CD4-positive, alpha-beta memory T cell (primary cell): ENCODE data around the gene ADAM15. TPM values are rescaled to one million over a fixed set of nuclear protein-coding genes. Genes with fewer than 3 reads are reported as not detected.

Experiments
- CTCF ChIA-PET: fragments of 350-600 bp; sonication (Branson Sonifier 250); formaldehyde crosslinking; loops from one replicate; lab custom pipeline; 2021; ENCODE audit warnings: inconsistent platforms; ENCODE audit not compliant: partially characterized antibody; lab: Charles Lee
- POLR2A ChIA-PET: fragments of 350-600 bp; sonication (Branson Sonifier 250); formaldehyde crosslinking; loops from one replicate; lab custom pipeline; 2021; ENCODE audit not compliant: partially characterized antibody; lab: Charles Lee
- DNase-seq, 5 donors: peaks; one replicate each; pipeline versions ENCODE4 v3.0.0 to v3.0.0-alpha.2; 2020 to 2022; ENCODE audit warnings: mixed read lengths in 1 of 5
- H3K27ac ChIP-seq: one replicate; pipeline ENCODE4 v1.7.0; 2013; ENCODE audit warnings: low read depth, low read length
- H3K27me3 ChIP-seq: 2 replicates; pipeline ENCODE4 v1.7.0; 2013; ENCODE audit warnings: mild to moderate bottlenecking, low read length, moderate library complexity; ENCODE audit not compliant: insufficient read depth
- H3K36me3 ChIP-seq: 2 replicates; pipeline ENCODE4 v1.7.0; 2013; ENCODE audit warnings: mild to moderate bottlenecking, low read length, moderate library complexity; ENCODE audit not compliant: insufficient read depth
- H3K4me1 ChIP-seq: 2 replicates; pipeline ENCODE4 v1.7.0; 2013; ENCODE audit warnings: mild to moderate bottlenecking, low read length, moderate library complexity; ENCODE audit not compliant: insufficient read depth
- H3K4me3 ChIP-seq, 2 donors: one replicate each; pipeline ENCODE4 v1.7.0; 2013; ENCODE audit warnings: low read length in 2 of 2, mild to moderate bottlenecking in 1 of 2
- H3K9me3 ChIP-seq, 2 donors: one replicate each; pipeline ENCODE4 v1.7.0; 2013; ENCODE audit warnings: low read length in 2 of 2, control low read depth in 1 of 2; ENCODE audit not compliant: control insufficient read depth in 1 of 2
- H3K27ac Mint-ChIP-seq, 7 donors: one replicate each; pipeline ENCODE4 v1.8.0; 2020 to 2021; ENCODE audit warnings: mixed read lengths in 7 of 7, mild to moderate bottlenecking in 6 of 7, inconsistent platforms in 3 of 7, moderate library complexity in 3 of 7
- H3K27me3 Mint-ChIP-seq, 2 donors: one replicate each; pipeline ENCODE4 v1.8.0; 2020 to 2021; ENCODE audit warnings: mixed read lengths in 2 of 2
- H3K36me3 Mint-ChIP-seq, 2 donors: one replicate each; pipeline ENCODE4 v1.8.0; 2020 to 2021; ENCODE audit warnings: mixed read lengths in 2 of 2, inconsistent platforms in 1 of 2, mild to moderate bottlenecking in 1 of 2
- H3K4me1 Mint-ChIP-seq, 4 donors: one replicate each; pipeline ENCODE4 v1.8.0; 2020 to 2021; ENCODE audit warnings: mixed read lengths in 4 of 4, mild to moderate bottlenecking in 1 of 4
- H3K4me3 Mint-ChIP-seq, 8 donors: one replicate each; pipeline ENCODE4 v1.8.0; 2020 to 2021; ENCODE audit warnings: mixed read lengths in 8 of 8, mild to moderate bottlenecking in 7 of 8, moderate library complexity in 6 of 8, inconsistent platforms in 3 of 8
- H3K9me3 Mint-ChIP-seq, 8 donors: one replicate each; pipeline ENCODE4 v1.8.0; 2020 to 2021; ENCODE audit warnings: mixed read lengths in 8 of 8, mild to moderate bottlenecking in 5 of 8, inconsistent platforms in 3 of 8, moderate library complexity in 1 of 8
- intact Hi-C: fragments of 100-400 bp; cut with micrococcal nuclease; formaldehyde crosslinking; loops from one replicate; pipeline ENCODE4 v1.15.1; 2023
- polyA plus RNA-seq, 2 donors: library from polyadenylated mRNA; unstranded; fragments of 300-500 nt; fragmentation: Illumina TruSeq; gene quantifications; one replicate each; pipeline ENCODE4 v1.2.3, GENCODE V29; 2021
- total RNA-seq, 2 experiments: library from RNA; stranded (reverse); gene quantifications; one replicate each; pipeline ENCODE4 v1.2.3, GENCODE V29; 2021

Gene ADAM15
- total and polyA plus RNA-seq, 4 experiments from 2014 or later = 14.8 to 39.8 (median 25.9) TPM

GRCh38 chr1:155062702-155063411 lies 11.7 kb downstream of the ADAM15 start:
- H3K27me3 Mint-ChIP-seq = no peaks in the 10 kb centered on the region
- POLR2A ChIA-PET = interaction anchor here (0.6 to 6.4 kb wide), 11 partner anchors 10 to 126 kb away, joined by 3 to 83 read pairs (median 7); partner anchors contain the start of genes ADAM15, EFNA3, KRTCAP2 and PMVK
- Histone ChIP-seq H3K36me3 (peaks cover 3% of the 10 kb centered on the region), H3K4me3 (peak overlapping the region; percentile 63 to 70), H3K27ac (peak overlapping the region; percentile 51), H3K4me1 (peaks cover 35% of the 10 kb centered on the region), H3K27me3 (no peaks in the 10 kb centered on the region), H3K9me3 (no peaks in the 10 kb centered on the region)
- peak overlapping the region; percentile 91 to 99 (median 94) for H3K4me3 Mint-ChIP-seq
- peak; percentile 56 to 71 (median 65) for DNase-seq
- peak overlapping the region; percentile 25 to 91 (median 82) for H3K27ac Mint-ChIP-seq
- CTCF ChIA-PET = interaction anchor here (0.6 to 9.1 kb wide), 4 partner anchors 15 to 110 kb away, joined by 3 to 203 read pairs (median 42); partner anchors contain the start of genes ADAM15, EFNA3 and KRTCAP2
- peaks cover 4 to 26% of the 10 kb centered on the region in 2 donors for H3K36me3 Mint-ChIP-seq
- intact Hi-C loops = loop anchor here (1.0 to 10.0 kb wide), 3 partner anchors 8 to 298 kb away; no protein-coding TSS in a partner anchor
- no peaks in the 10 kb centered on the region for H3K9me3 Mint-ChIP-seq
- H3K4me1 Mint-ChIP-seq = peaks cover 23 to 48% (median 32%) of the 10 kb centered on the region in 4 donors

DNA sequence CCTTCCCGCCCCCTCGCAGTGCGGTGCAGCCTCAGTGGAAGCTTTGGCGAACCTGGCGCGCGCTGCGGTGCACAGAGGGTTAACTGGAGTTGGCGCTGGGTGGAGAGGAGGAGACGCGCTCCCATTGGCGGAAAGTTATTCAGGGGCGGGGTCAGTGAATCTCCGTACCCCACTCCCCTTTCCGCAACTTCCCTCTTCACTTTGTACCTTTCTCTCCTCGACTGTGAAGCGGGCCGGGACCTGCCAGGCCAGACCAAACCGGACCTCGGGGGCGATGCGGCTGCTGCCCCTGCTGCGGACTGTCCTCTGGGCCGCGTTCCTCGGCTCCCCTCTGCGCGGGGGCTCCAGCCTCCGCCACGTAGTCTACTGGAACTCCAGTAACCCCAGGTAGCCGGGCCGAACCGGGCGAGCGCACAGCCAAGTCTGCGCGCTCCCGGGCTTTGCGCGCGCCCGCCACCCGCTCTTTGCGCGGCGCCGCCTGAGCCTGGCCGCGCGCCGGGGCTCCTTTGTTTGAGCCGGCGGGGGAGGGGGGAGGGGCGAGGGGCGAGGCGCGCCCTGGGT lies 12.5 kb downstream of the ADAM15 start, which contains the start of gene EFNA4:
TSS of gene EFNA4 (plus strand) at position 191 of the 561 bp plus-strand sequence. CDS start at position 275, 84 bp downstream.
- Mint-ChIP-seq H3K4me3 (peak within 1 kb of the TSS; percentile 91 to 99 (median 94)), H3K27me3 (no peaks in the 10 kb centered on the region), H3K4me1 (peaks cover 23 to 52% (median 32%) of the 10 kb centered on the region in 4 donors), H3K36me3 (peaks cover 8 to 24% of the 10 kb centered on the region in 2 donors), H3K27ac (peak within 1 kb of the TSS; percentile 81 to 94 (median 85)), H3K9me3 (no peaks in the 10 kb centered on the region)
- ChIA-PET POLR2A (interaction anchor here (0.6 to 6.4 kb wide), 16 partner anchors 9 to 127 kb away, joined by 3 to 83 read pairs (median 4); partner anchors contain the start of genes ADAM15, EFNA3, KRTCAP2 and PMVK), CTCF (interaction anchor here (2.0 to 9.1 kb wide), 4 partner anchors 12 to 21 kb away, joined by 5 to 203 read pairs (median 42); partner anchors contain the start of genes ADAM15 and EFNA3)
- H3K9me3 ChIP-seq = no peaks in the 10 kb centered on the region
- H3K4me1 ChIP-seq = peaks cover 35% of the 10 kb centered on the region
- H3K36me3 ChIP-seq = peaks cover under 1% of the 10 kb centered on the region
- peak within 1 kb of the TSS; percentile 51 for H3K27ac ChIP-seq
- peak; percentile 83 to 87 (median 86) for DNase-seq
- intact Hi-C loops = loop anchor here (1.0 to 10.0 kb wide), 3 partner anchors 8 to 299 kb away; no protein-coding TSS in a partner anchor
- no peaks in the 10 kb centered on the region for H3K27me3 ChIP-seq
- peak within 1 kb of the TSS; percentile 63 to 70 for H3K4me3 ChIP-seq

DNA sequence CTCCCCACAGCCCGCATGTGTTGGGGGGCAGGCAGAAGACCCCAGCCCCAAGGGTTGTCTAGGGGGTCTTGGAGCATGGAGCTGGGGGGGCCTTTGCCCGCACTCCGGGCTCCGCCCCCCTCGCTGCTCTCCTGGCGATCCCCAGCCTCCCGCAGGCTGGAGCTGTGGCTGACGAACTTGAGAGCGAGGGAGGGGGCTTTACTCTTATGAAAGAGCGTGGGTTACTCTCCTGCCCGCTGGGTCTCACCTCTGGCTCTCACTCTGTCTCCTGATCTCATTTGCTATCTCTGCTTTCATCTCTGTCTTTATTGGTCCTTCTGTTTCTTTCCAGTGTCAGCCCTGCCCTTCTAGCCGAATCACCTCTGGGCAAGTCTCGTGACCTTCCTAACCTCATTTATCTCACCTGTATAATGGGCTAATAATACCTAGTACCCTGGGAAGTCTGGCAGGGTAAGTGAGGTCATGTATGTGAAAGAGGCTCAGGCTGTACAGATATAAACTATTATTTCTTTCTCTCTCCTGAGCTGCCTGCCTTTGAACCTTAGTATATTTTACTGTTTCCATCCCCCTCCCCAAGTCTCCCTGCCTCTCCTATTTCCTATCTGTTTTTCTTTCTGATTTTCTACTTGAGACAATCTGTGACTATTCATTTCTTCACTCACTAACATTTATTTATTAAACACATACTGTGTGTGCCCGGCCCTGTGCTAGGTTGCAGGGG lies 13.2 kb downstream of the ADAM15 start:
- Mint-ChIP-seq H3K27me3 (no peaks in the 10 kb centered on the region), H3K27ac (peak overlapping the region; percentile 59 to 85 (median 77)), H3K9me3 (no peaks in the 10 kb centered on the region), H3K4me1 (peaks cover 23 to 55% (median 32%) of the 10 kb centered on the region in 4 donors), H3K36me3 (peaks cover 11 to 25% of the 10 kb centered on the region in 2 donors), H3K4me3 (peak overlapping the region; percentile 82 to 95 (median 90))
- Histone ChIP-seq H3K27me3 (no peaks in the 10 kb centered on the region), H3K27ac (peak overlapping the region; percentile 51), H3K4me1 (peaks cover 35% of the 10 kb centered on the region), H3K9me3 (no peaks in the 10 kb centered on the region), H3K4me3 (peak overlapping the region in 1 of 2 donors; percentile 70), H3K36me3 (no peaks in the 10 kb centered on the region)
- CTCF ChIA-PET = interaction anchor here (1.2 to 9.1 kb wide), 5 partner anchors 11 to 129 kb away, joined by 3 to 203 read pairs (median 5); partner anchors contain the start of gene ADAM15
- POLR2A ChIA-PET = interaction anchor here (0.9 to 6.4 kb wide), 12 partner anchors 8 to 105 kb away, joined by 3 to 83 read pairs (median 6); partner anchors contain the start of genes ADAM15, EFNA3 and PYGO2
- intact Hi-C loops = loop anchor here (10.0 kb wide), 1 partner anchor 299 kb away; no protein-coding TSS in a partner anchor
- DNase-seq = peak in 2 of 5 donors; percentile 29 to 60

GRCh38 chr1:155064832-155065429 lies 13.8 kb downstream of the ADAM15 start:
- POLR2A ChIA-PET = interaction anchor here (1.1 to 6.4 kb wide), 7 partner anchors 7 to 104 kb away, joined by 3 to 83 read pairs (median 9); partner anchors contain the start of gene ADAM15
- no peaks in the 10 kb centered on the region for H3K27me3 Mint-ChIP-seq
- Histone ChIP-seq H3K27me3 (no peaks in the 10 kb centered on the region), H3K4me3 (no peak overlapping the region), H3K27ac (no peak overlapping the region), H3K9me3 (no peaks in the 10 kb centered on the region), H3K4me1 (peaks cover 37% of the 10 kb centered on the region), H3K36me3 (no peaks in the 10 kb centered on the region)
- H3K4me3 Mint-ChIP-seq = peak overlapping the region; percentile 82 to 95 (median 90)
- peaks cover 23 to 55% (median 32%) of the 10 kb centered on the region in 4 donors for H3K4me1 Mint-ChIP-seq
- H3K27ac Mint-ChIP-seq = peak overlapping the region; percentile 59 to 85 (median 74)
- CTCF ChIA-PET = interaction anchor here (1.2 to 9.1 kb wide), 5 partner anchors 11 to 129 kb away, joined by 3 to 203 read pairs (median 5); partner anchors contain the start of gene ADAM15
- DNase-seq = no peak
- intact Hi-C loops = loop anchor here (10.0 kb wide), 1 partner anchor 300 kb away; no protein-coding TSS in a partner anchor
- H3K36me3 Mint-ChIP-seq = peaks cover 11 to 26% of the 10 kb centered on the region in 2 donors
- H3K9me3 Mint-ChIP-seq = no peaks in the 10 kb centered on the region

DNA sequence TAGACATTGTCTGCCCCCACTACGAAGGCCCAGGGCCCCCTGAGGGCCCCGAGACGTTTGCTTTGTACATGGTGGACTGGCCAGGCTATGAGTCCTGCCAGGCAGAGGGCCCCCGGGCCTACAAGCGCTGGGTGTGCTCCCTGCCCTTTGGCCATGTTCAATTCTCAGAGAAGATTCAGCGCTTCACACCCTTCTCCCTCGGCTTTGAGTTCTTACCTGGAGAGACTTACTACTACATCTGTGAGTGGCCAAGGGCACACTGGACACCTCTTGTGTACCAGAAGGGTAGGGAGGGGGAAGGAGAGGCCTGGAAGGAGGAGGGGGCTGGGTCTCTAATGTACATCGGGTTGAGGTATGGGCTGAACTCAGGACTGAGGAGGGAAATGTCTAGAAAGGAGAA lies 15.7 kb downstream of the ADAM15 start:
- no peak for DNase-seq
- H3K36me3 Mint-ChIP-seq = peaks cover 11 to 21% of the 10 kb centered on the region in 2 donors
- no peak overlapping the region for H3K27ac Mint-ChIP-seq
- peak overlapping the region in 1 of 8 donors; percentile 24 for H3K4me3 Mint-ChIP-seq
- Histone ChIP-seq H3K4me3 (no peak overlapping the region), H3K36me3 (no peaks in the 10 kb centered on the region), H3K4me1 (peaks cover 48% of the 10 kb centered on the region), H3K27ac (no peak overlapping the region), H3K27me3 (no peaks in the 10 kb centered on the region), H3K9me3 (no peaks in the 10 kb centered on the region)
- ChIA-PET CTCF (interaction anchor here (0.8 to 6.7 kb wide), 4 partner anchors 16 to 25 kb away, joined by 3 to 74 read pairs (median 4); no protein-coding TSS in a partner anchor), POLR2A (interaction anchor here (1.0 kb wide), 1 partner anchor 14 kb away, joined by 3 read pairs; no protein-coding TSS in a partner anchor)
- no peaks in the 10 kb centered on the region for H3K27me3 Mint-ChIP-seq
- no peaks in the 10 kb centered on the region for H3K9me3 Mint-ChIP-seq
- intact Hi-C loops = loop anchor here (10.0 kb wide), 1 partner anchor 302 kb away; no protein-coding TSS in a partner anchor
- H3K4me1 Mint-ChIP-seq = peaks cover 22 to 62% (median 35%) of the 10 kb centered on the region in 4 donors
